GM21447 (cell line): ENCODE data around the gene NRXN3.

Source experiments
- ATAC-seq: cut with Tn5 transposase; IDR thresholded peaks from one replicate; pipeline ENCODE4 v1.9.1; 2021; ENCODE audit not compliant: unreplicated experiment

Gene NRXN3

DNA sequence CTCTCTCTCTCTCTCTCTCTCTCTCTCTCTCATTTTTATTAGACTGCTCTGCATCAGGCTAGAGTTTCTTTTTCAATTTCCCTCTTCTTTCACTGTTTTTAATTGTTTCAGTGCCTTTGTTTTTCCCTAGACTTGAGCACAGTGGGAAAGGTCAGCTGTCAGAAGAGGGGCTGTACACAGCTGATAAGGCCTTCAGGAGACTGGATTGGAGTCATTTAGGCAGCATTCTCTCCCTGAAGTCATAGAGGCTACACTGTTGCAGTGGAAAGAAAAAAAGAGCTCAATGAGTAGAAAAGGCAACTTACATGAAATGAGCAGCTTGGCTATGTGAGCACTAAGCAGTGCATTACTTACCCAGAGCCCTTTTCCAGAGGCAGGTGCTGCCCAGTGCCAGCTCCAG is 456.9 kb downstream of the NRXN3 start:
- ATAC-seq: no peak

GRCh38 chr14:78631551-78631950 is 461.4 kb downstream of the NRXN3 start:
- no peak for ATAC-seq

- ATAC-seq: no peak
Measured at GRCh38 chr14:78633752-78634151, 463.6 kb downstream of the NRXN3 start.

DNA sequence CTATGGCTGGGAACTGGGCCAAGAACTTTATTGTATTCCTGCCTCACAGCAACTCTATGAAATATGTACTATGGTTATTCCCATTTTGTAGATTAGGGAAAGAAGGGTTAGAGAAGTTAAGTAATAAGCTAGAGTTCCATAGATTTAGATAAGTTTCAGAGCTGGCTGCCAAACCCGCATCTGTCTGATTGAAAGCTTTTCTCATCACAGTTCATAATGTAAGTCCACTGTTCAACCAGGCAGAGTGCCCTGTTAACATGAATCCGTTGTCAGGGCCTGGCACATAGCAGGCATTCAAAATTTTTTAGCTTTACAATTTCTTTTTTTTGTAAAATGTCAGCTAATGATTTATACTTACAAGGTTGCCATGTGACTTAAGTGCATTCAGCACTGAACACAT is 467.3 kb downstream of the NRXN3 start:
- ATAC-seq: no peak

- no peak for ATAC-seq
Measured at GRCh38 chr14:78637908-78638475, 467.8 kb downstream of the NRXN3 start.

DNA sequence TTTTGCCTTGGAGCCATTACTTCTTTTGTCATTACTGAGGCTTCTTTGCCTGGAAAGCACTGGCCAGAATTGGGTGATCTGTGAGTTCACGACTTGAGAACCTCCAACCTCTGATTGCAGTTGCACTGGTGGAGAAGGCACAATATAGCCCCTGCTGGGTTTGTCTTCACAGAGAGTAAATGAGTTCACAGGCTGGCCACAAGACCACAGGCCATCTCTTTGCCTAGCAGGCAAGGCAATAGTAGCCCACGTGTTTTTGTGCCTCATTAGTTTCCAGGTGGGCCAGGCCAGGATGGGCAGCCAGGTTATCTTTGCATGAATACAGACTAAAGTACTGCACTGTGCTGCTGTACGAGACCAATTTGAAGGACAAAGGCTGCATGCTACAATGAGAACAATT is 468.8 kb downstream of the NRXN3 start:
- ATAC-seq: no peak

DNA sequence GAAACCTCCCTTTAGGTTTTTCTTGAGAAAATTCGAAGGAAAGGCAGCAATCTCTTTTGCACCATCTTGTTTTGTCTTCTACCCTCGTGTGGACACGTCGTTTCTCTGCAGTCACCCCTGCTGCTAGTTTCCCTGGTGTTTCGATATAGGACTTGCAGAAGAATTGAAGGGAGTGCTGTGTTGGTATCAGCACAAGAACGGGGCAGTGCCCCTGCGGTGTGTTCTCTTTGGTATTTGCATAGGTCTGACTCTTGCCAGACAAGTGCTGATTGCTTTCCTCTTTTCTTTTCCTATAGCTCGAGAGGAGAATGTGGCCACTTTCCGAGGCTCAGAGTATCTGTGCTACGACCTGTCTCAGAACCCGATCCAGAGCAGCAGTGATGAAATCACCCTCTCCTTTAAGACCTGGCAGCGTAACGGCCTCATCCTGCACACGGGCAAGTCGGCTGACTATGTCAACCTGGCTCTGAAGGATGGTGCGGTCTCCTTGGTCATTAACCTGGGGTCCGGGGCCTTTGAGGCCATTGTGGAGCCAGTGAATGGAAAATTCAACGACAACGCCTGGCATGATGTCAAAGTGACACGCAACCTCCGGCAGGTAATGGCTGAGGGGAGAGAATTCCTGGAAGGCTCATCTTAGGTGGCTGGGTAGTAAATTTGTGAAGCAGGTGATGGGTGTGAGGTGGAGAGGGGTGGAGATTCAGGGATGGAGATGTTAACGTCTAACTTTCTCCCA is 474.8 kb downstream of the NRXN3 start:
- ATAC-seq: no peak

- no peak for ATAC-seq
Measured at GRCh38 chr14:78652727-78653126, 482.6 kb downstream of the NRXN3 start.

- ATAC-seq: no peak
Measured at GRCh38 chr14:78653173-78653572, 483.0 kb downstream of the NRXN3 start.

- ATAC-seq: no peak
Measured at GRCh38 chr14:78657451-78657850, 487.3 kb downstream of the NRXN3 start.

- no peak for ATAC-seq
Measured at GRCh38 chr14:78664841-78665240, 494.7 kb downstream of the NRXN3 start.

DNA sequence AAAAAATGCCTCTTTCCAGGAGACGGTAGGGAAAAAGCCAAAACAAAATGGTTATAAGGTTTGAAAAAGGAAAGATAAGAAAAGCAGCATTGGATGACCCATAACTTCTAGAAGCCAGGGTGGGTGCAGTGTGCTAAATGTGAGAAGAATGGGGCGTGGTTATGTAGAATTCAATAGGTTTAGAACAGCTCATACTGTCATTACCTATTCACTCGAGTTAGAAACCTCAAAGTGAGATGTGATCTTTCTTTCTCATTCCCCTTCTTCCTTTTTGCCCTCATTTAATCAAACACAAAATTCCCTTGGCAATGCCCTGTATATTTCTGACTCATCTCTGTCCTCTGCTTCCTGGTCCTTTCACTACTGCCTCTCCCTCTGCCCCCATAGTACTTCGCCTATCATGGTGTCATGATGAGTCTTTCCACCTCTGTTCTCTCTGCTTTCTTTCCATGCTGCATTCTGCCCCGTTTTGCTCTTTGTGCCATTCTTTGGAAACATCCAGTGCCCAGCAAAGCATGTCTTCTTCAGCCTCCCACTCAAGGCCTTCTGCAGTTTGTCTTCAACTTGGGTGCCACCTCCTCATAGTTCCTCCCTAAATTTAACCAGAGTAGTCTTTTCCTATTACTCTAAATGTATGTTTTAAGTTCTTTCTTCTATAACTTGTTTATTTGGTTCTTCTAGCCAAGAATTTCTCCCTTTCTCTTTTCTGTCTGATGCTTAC is 496.3 kb downstream of the NRXN3 start:
- ATAC-seq: no peak

DNA sequence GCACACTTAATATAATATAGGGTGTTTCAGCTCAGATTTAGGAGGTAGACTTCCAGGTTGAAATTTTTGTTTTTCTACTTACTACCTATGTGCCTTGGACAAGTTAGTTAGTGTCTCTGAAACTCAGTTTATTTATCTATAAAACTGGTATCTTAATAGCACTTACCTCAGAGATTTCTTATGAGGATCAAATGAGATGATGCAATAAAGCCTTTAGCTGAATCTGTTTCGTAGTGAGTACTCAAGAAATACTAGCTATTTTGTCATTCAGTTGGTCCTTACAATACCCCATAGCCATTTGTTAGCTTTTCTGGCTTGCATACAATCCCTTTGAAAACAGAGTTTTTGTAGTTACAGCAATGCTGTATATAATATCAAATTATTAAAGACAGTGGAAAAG is 497.0 kb downstream of the NRXN3 start:
- ATAC-seq: no peak

DNA sequence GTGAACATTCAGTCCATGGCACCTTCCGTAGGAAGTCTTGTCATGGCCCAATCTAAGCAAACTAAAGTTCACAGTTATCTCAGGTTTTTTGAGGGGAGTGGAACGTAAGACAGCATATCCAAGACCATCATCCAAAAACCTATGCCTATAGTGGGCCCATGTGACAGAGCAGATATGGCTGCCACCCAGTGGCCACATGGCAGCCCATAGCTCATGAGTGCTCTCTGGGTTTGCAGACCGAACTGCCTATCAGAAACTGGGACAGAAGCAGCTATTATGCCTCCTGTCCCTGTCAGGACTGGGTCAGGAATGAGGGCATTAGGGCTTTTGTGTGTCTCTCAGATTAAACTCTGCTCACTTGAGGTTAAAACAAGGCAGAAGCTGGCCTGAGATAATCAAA is 503.7 kb downstream of the NRXN3 start:
- no peak for ATAC-seq

DNA sequence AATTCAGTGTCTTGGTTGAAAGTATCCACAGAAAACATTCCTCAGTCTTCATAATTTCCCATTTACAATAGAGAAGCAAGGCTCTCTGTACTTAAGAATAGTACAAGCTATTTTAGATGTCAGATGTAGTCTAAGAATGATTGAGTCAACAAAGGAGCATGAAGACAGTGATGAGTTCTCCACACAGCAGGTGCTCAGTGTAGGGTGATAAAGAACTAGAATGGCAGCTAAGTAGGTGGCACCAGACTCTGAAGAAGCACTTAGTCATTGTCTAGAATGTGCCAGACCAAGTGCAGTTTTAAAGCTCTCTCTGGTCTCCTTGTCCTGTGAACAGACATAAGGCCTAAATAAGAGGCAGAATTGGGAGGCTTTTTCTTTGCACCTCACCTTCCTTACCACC is 504.6 kb downstream of the NRXN3 start:
- no peak for ATAC-seq

DNA sequence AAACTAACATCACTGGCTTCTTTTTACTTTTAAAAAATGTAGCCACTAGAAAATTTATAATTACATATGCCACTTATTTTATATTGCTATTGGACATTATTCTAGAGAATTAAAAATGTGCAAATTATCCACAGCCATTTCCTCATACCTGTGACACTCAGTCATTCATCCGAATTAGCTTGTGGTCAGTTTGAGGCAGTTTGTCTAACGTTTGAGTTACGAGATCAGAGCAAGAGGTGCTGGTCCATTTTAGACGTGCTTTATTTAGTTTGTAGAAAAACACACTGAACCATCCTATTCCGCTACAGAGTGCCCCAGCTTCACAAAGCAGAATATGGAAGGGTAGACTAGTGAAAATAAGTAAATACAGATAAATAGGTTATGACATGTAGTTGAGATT is 513.0 kb downstream of the NRXN3 start:
- no peak for ATAC-seq

DNA sequence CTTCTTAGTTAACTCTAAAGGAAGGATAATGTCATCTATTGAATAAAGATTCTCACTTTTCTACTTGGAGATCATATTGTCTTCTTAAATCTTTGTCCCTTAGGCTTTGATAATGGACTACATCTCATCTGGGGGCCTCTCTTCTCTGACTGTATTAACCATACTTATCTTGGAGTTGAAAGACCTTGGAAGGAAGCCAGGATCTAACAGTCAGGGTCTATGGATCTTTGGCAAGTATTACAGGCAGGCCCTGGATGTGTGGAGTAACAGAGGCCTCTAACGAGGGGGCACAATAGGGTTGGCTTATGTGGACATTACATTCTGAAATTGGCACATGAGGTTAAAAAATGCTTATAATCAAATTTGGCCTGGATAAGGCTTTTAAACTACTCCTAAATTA is 513.8 kb downstream of the NRXN3 start:
- ATAC-seq: no peak

DNA sequence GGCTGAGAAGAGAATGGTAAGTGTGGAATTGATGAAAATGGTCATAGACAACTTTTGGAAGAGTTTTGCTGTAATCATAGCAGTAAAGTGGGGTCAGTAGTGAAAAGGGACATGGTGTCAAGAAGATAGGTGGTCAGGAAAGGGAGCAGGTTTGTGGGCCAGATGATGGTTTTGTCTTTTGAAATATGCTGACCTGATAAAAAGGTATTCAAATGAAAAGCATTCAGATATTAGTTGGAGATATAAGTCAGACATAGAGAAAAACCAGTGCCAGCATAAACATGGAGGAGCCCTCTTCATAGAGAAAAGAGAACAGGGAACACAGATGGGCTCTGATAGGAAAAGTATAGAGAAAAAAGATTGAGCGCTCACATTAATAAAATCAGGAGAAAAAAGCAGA is 518.3 kb downstream of the NRXN3 start:
- ATAC-seq: no peak

DNA sequence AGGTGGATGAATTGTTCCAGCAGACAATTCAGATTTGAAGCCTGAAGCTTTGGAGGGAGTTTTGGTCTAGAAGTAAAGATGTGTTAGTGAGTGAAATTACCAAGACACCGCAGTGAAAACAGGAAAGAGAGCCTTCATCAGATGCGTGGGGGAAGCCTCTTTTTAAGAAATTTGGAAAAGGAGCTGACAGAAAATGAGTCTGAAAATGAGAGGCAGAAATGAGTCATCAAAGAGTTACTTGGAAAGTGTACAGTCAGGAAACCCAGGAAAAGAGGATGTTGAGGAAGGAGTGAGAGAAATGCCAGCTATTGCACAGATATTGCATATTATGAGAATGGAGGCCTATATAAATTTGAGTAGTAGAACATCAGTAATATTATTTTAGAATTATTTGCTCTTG is 520.7 kb downstream of the NRXN3 start:
- ATAC-seq: no peak

DNA sequence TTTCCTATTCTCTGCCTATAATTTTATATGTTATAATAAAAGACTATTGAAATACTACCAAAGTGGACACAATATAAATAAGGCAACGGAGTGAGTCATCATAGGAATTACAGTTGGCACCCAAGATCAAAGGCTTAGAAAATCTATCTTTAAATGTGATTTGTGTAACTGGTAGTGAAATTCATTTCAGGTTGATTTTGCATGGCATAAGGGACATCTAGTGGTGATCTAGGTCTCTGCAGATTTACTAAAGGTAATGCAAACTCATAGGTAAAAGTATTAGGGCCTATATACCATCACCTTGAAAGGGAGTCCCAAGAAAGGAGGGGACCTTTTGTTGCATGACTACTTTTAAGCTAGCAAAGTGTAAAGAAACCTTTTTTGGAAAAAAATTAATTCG is 527.2 kb downstream of the NRXN3 start:
- no peak for ATAC-seq

DNA sequence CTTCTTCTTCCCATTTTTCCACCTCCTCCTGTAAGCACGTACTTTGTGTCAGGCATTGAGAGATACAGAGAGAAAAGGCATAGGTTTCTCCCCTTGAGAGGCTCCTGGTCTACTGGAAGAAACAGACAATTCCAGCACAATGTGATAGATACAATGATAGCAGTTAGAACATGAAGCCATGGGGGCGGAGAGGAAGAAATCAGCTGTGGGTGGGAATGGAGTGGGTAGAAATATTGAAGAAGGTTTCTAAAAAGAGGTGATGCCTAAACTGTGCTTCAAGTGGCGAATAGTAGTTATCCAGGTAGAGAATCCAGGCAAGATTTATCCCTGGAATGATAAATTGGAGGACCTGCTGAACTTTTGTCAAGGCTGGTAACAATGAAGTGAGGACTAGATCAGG is 528.8 kb downstream of the NRXN3 start:
- ATAC-seq: no peak

DNA sequence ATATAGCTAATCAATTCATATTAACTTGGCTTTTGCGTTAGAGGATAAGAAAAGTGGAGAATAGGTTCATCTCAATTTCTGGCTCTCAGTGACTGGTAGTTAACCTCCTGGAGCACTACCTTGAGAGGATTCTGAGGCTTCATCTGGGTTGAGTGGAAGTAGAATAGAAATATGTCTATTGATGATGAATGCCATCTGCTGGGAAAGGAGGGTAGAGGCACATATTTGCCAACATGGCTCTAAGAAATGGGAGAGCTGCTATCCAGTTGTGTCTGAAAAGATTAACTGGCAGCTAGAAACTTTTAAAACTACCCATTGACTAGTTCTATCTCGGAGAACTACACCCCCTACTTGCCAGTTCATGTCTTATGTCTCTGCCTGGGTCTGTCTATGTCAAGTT is 530.1 kb downstream of the NRXN3 start:
- no peak for ATAC-seq
